ENCODE data around the gene DUOXA2.
"Not testable (repeated sequence)": the region's sequence is repeated elsewhere in the genome, so short reads cannot be mapped to it uniquely, and the experiment has no call there.

Gene DUOXA2

GRCh38 chr15:45118131-45118588 is 4.0 kb downstream of the DUOXA2 start:
- peak; percentile 87 for DNase-seq

GRCh38 chr15:45118996-45119395 is 4.9 kb downstream of the DUOXA2 start:
- no peak for DNase-seq

- DNase-seq, result no peak
These were observed 6.2 kb downstream of the DUOXA2 start for GRCh38 chr15:45120081-45120972.

- no peak for DNase-seq
These were observed 6.9 kb downstream of the DUOXA2 start for GRCh38 chr15:45121020-45121419.

GRCh38 chr15:45121706-45122417 is 7.7 kb downstream of the DUOXA2 start:
- DNase-seq, result peak; percentile 86

- DNase-seq, result no peak
These were observed 8.6 kb downstream of the DUOXA2 start for GRCh38 chr15:45122719-45123118.

- DNase-seq, result no peak
These were observed 9.3 kb downstream of the DUOXA2 start for GRCh38 chr15:45123397-45123796.

- peak; percentile 12 for DNase-seq
These were observed 12.5 kb downstream of the DUOXA2 start for GRCh38 chr15:45126535-45127158.

- DNase-seq, result no peak
These were observed 15.0 kb downstream of the DUOXA2 start for GRCh38 chr15:45128971-45129639.

GRCh38 chr15:45129651-45130129 is 15.6 kb downstream of the DUOXA2 start, which contains the start of the genes DUOX1 and DUOXA1:
Gene DUOX1 (plus strand): TSS chr15:45129994. CDS start chr15:45131967, 1,973 bp downstream.
Gene DUOXA1 (minus strand): TSS chr15:45129879. CDS start chr15:45123014, 6,865 bp downstream.
- no peak for DNase-seq

- no peak for DNase-seq
These were observed 16.3 kb downstream of the DUOXA2 start for GRCh38 chr15:45130291-45131000.

GRCh38 chr15:45131510-45131909 is 17.4 kb downstream of the DUOXA2 start:
- DNase-seq, result no peak

- DNase-seq, result no peak
These were observed 18.9 kb downstream of the DUOXA2 start for GRCh38 chr15:45132844-45133560.

GRCh38 chr15:45133561-45133920 is 19.4 kb downstream of the DUOXA2 start:
- DNase-seq, result no peak

GRCh38 chr15:45134046-45134445 is 19.9 kb downstream of the DUOXA2 start:
- no peak for DNase-seq

- no peak for DNase-seq
These were observed 20.8 kb downstream of the DUOXA2 start for GRCh38 chr15:45134682-45135604.

GRCh38 chr15:45135705-45136377 is 21.7 kb downstream of the DUOXA2 start:
- DNase-seq, result not testable (repeated sequence)

- no peak for DNase-seq
These were observed 22.2 kb downstream of the DUOXA2 start for GRCh38 chr15:45136378-45136764.

GRCh38 chr15:45137703-45138102 is 23.6 kb downstream of the DUOXA2 start:
- DNase-seq, result no peak

Data from fibroblast of skin of right quadriceps (primary cell).